Activated T-helper 17 cell treated with anti-CD3 and anti-CD28 coated beads, Interleukin-2, amount 50 U/mL, for 72 hours (primary cell): Measurements from ENCODE around the gene ATP1A4. TPM values are rescaled to one million over a fixed set of nuclear protein-coding genes. Genes with fewer than 3 reads are reported as not detected.

Experiments
- ATAC-seq: fragments of 150-1000 bp; cut with Tn5 transposase; replicated peaks from 2 replicates; pipeline ENCODE4 v1.10.0; 2021; ENCODE audit warnings: mild to moderate bottlenecking, moderate library complexity
- H3K27ac Mint-ChIP-seq: one replicate; pipeline ENCODE4 v1.8.0; 2022; ENCODE audit warnings: mixed read lengths
- H3K27me3 Mint-ChIP-seq: one replicate; pipeline ENCODE4 v1.8.0; 2022; ENCODE audit warnings: mixed read lengths
- H3K36me3 Mint-ChIP-seq: one replicate; pipeline ENCODE4 v1.8.0; 2022; ENCODE audit warnings: low read depth, mild to moderate bottlenecking, mixed read lengths
- H3K4me1 Mint-ChIP-seq: one replicate; pipeline ENCODE4 v1.8.0; 2022; ENCODE audit warnings: mixed read lengths
- H3K4me3 Mint-ChIP-seq: one replicate; pipeline ENCODE4 v1.8.0; 2022; ENCODE audit warnings: mild to moderate bottlenecking, mixed read lengths
- H3K9me3 Mint-ChIP-seq: one replicate; pipeline ENCODE4 v1.8.0; 2022; ENCODE audit warnings: mixed read lengths
- total RNA-seq, 2 donors: library from RNA; stranded (reverse); gene quantifications; one replicate each; pipeline ENCODE4 v1.2.3, GENCODE V29; 2022

Gene ATP1A4
- total RNA-seq, 2 donors from 2014 or later = 0.48 TPM; not detected in 1

DNA sequence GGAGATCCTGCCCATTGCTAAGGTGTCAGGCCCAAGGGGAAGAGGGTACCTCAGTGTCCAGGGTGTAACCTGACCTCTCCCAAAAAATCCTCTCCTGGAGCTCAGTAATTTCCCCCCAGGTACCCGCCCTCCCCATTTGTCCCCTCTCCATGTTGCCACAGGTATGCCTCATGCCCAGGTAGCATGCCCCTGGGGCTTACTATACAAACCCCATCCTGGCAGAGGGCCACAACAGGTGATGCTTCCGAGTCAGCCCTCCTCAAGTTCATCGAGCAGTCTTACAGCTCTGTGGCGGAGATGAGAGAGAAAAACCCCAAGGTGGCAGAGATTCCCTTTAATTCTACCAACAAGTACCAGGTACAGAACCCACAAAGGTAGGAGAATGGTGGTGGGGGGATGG lies 15.7 kb downstream of the ATP1A4 start:
- no peak for ATAC-seq
- Mint-ChIP-seq H3K4me1 (peaks cover 9% of the 10 kb centered on the region), H3K4me3 (no peak overlapping the region), H3K36me3 (no peaks in the 10 kb centered on the region), H3K9me3 (no peaks in the 10 kb centered on the region), H3K27me3 (peaks cover 32% of the 10 kb centered on the region), H3K27ac (no peak overlapping the region)

DNA sequence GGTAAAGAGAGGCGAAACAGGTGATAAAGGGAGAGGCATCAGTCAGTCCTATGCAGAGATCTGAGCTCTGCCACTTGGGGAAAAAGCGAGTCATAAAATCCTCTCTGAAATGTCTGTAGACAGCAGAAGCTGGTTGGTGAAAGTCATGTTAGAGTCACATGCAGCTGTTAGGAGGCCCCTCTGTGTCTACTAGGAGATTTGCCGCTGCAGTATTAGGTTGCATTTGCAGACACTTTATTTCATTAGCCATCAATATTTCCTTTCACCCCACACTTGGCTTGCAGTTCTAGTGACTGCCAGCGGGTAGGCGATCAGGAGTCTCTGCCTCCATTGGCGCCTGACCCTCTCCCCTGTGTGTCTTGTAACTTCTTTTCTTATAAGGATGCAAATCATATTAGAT lies 16.2 kb downstream of the ATP1A4 start:
- H3K36me3 Mint-ChIP-seq = no peaks in the 10 kb centered on the region
- H3K9me3 Mint-ChIP-seq = no peaks in the 10 kb centered on the region
- peak; percentile 55 for ATAC-seq
- no peak overlapping the region for H3K4me3 Mint-ChIP-seq
- peaks cover 9% of the 10 kb centered on the region for H3K4me1 Mint-ChIP-seq
- H3K27ac Mint-ChIP-seq = no peak overlapping the region
- peaks cover 35% of the 10 kb centered on the region for H3K27me3 Mint-ChIP-seq

DNA sequence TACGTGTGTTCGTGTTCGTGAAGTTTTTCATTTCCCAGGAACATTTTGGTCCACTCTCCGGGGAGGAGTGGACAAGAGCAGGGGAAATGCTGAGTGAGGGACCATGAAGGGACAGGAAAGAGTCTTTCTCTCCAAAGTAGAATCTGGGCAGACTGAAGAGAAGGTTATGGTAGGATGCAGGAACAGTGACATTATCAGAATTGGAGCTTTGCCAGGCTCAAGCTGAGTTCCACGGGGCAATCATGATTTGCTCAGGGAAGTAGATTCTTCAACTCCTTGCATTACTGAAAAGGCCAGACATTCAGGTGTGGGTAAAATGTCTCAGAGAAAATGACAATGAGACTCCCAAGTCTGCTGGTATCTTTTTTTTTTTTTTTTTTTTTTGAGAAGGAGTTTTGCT lies 16.6 kb downstream of the ATP1A4 start:
- no peaks in the 10 kb centered on the region for H3K36me3 Mint-ChIP-seq
- H3K27ac Mint-ChIP-seq = no peak overlapping the region
- H3K4me1 Mint-ChIP-seq = peaks cover 9% of the 10 kb centered on the region
- no peak for ATAC-seq
- H3K27me3 Mint-ChIP-seq = peaks cover 35% of the 10 kb centered on the region
- no peak overlapping the region for H3K4me3 Mint-ChIP-seq
- no peaks in the 10 kb centered on the region for H3K9me3 Mint-ChIP-seq

DNA sequence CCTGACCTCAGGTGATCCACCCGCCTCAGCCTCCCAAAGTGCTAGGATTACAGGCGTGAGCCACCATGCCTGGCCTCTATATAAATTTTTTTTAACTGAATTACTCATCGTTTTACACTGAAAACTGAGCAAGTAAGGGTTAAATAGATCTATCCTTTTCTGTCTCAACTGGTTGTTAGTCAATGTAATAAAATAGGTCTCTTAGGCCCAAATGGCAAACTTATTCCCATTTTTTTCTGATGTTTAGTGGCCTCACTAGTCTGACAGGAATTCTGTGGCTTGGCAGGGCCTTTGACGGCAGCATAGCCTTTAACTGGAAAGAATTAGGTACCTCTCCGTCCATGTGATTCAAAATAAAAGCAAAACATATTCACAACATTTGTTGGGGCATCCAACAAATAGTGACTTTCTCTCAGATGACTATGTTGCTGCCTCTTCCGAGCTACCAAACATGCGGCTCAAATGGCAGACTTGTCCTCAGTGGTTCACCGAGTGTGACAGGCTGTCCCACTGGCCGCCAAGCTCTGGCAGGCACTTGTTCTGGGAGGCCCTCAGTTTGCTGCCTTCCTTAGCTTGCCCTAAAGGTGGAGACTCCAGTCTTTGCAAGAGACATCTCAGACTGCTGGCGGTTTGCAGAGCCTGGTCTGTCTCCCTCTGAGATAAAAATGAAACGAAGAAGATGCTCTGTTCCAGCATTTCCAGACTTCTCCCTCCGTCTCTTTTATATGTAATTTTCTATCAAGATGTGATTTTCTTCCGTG lies 17.4 kb downstream of the ATP1A4 start:
- Mint-ChIP-seq H3K9me3 (no peaks in the 10 kb centered on the region), H3K4me3 (no peak overlapping the region), H3K36me3 (no peaks in the 10 kb centered on the region), H3K27me3 (peaks cover 36% of the 10 kb centered on the region), H3K27ac (no peak overlapping the region), H3K4me1 (peaks cover 9% of the 10 kb centered on the region)
- no peak for ATAC-seq

DNA sequence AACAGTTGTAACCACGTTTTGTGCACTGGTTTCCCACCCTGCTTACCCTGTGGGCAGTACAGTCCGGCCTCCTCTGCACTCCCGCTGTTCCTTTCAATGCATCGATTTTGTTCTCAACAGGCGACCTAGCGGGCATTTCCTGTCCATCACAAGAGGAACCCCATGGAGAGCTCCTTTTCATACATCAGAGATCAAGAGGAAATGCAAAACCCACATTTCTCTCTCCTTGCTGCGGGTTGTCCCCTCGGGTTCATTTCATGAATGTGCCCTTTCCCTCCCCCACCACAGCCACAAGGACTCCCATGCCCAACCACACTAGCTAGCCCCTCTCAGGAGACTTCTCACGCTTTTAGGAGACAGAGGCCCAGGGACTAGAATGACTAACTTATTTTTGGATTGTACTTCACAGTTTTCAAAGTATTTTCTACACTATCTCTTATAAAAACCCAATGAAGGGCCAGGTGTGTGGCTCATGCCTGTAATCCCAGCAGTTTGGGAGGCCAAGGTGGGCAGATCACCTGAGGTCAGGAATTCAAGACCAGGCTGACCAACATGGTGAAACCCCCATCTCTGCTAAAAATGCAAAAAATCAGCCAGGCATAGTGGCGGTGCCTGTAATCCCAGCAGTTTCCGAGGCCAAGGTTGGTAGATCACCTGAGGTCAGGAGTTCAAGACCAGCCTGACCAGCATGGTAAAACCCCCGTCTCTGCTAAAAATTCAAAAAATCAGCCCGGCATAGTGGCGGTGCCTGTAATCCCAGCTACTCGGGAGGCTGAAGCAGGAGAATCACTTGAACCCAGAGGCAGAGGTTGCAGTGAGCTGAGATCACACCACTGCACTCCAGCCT lies 18.4 kb downstream of the ATP1A4 start:
- Mint-ChIP-seq H3K4me1 (peaks cover 9% of the 10 kb centered on the region), H3K9me3 (no peaks in the 10 kb centered on the region), H3K36me3 (no peaks in the 10 kb centered on the region), H3K4me3 (no peak overlapping the region), H3K27me3 (peaks cover 28% of the 10 kb centered on the region), H3K27ac (no peak overlapping the region)
- ATAC-seq = peak; percentile 72

DNA sequence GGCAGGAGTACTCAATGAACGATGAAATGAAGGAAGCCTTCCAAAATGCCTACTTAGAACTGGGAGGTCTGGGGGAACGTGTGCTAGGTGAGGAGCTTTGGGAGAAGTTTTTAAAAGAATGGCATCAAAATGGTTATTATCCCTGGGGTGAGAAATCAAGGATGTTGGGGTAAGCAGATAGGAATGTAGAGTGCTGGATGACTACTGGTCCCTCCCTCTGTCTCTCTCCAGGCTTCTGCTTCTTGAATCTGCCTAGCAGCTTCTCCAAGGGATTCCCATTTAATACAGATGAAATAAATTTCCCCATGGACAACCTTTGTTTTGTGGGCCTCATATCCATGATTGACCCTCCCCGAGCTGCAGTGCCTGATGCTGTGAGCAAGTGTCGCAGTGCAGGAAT lies 20.0 kb downstream of the ATP1A4 start:
- Mint-ChIP-seq H3K36me3 (no peaks in the 10 kb centered on the region), H3K27me3 (peaks cover 21% of the 10 kb centered on the region), H3K4me3 (no peak overlapping the region), H3K9me3 (no peaks in the 10 kb centered on the region), H3K4me1 (peaks cover 9% of the 10 kb centered on the region), H3K27ac (no peak overlapping the region)
- ATAC-seq = no peak

DNA sequence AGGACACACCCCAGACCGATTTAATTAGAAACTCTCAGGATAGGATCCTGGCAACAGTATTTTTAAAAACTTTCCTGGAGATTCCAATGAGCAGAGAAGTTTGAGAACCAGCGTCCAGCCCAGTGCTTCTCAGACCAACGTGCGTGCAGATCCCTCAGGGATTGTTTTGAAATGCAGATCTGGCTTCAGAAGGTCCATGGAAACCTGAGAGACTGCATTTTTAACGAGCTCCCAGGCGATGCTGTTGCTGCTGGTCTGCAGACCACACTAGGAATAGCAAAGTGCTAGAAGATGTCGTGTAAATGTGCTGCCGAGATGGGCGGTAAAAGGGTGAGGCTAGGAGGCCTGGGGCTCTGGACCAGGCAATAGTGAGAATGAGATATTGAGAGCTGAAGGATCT lies 20.6 kb downstream of the ATP1A4 start:
- Mint-ChIP-seq H3K9me3 (no peaks in the 10 kb centered on the region), H3K4me3 (no peak overlapping the region), H3K4me1 (peaks cover 4% of the 10 kb centered on the region), H3K36me3 (no peaks in the 10 kb centered on the region), H3K27ac (no peak overlapping the region), H3K27me3 (peaks cover 17% of the 10 kb centered on the region)
- no peak for ATAC-seq

DNA sequence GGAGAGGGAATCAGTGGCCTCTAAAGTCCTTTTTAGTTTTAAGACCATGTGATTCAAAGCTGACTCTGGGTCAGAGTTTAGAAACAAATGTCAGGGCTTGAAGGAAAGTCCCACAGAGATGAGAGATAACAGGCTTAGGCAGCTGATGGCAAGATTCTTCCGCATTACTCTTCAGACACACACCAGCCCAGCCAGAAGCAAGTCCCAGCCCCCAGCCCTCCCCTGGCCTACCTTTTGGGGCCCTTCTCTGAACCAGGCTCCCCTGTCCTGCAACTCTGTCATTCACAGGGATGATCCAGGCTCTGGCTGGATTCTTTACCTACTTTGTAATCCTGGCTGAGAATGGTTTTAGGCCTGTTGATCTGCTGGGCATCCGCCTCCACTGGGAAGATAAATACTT lies 25.8 kb downstream of the ATP1A4 start:
- ATAC-seq = no peak
- Mint-ChIP-seq H3K4me3 (no peak overlapping the region), H3K4me1 (no peaks in the 10 kb centered on the region), H3K27me3 (peaks cover 13% of the 10 kb centered on the region), H3K9me3 (no peaks in the 10 kb centered on the region), H3K36me3 (no peaks in the 10 kb centered on the region), H3K27ac (no peak overlapping the region)

DNA sequence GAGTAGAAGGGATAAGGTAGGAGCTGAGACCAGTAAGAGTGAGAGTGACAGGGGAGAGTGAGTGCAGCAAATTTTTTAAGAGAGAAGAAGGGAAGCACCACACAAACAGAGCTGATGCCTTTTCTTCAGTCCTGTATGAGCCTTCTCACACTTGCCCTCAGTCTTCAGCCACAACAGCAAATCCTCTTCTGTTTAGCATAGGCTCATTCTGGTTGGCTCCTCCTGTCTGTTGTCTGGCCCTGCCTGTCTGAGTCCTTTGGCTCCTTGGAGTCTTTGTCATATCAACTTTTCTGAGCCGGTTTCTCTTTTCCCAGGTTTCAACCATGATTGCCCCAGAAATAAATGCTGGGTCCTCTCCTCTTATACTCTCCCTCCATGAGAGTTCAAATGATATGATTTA lies 26.3 kb downstream of the ATP1A4 start:
- Mint-ChIP-seq H3K4me3 (no peak overlapping the region), H3K36me3 (no peaks in the 10 kb centered on the region), H3K9me3 (no peaks in the 10 kb centered on the region), H3K27ac (no peak overlapping the region), H3K27me3 (peaks cover 12% of the 10 kb centered on the region), H3K4me1 (no peaks in the 10 kb centered on the region)
- no peak for ATAC-seq

DNA sequence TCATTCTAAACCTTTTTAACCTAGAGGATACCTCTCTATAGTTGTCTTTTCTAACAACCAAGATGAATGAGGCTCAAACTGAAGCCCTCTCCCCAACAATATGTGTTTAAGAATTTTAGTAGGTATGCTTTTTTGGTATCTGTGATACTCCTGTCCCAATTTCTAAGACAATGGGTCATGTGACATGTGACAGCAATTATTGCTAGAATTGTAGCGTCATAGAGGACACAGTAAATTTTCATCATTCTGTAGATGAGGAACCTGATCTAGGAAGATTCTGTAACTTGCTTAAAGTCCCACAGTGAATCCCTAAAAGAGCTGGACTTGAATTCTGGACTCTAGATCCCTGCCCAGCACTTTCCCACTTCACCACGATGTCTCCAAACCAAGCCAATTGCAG lies 27.3 kb downstream of the ATP1A4 start:
- Mint-ChIP-seq H3K4me1 (no peaks in the 10 kb centered on the region), H3K9me3 (no peaks in the 10 kb centered on the region), H3K27ac (no peak overlapping the region), H3K4me3 (no peak overlapping the region), H3K36me3 (no peaks in the 10 kb centered on the region), H3K27me3 (peaks cover 11% of the 10 kb centered on the region)
- ATAC-seq = no peak

DNA sequence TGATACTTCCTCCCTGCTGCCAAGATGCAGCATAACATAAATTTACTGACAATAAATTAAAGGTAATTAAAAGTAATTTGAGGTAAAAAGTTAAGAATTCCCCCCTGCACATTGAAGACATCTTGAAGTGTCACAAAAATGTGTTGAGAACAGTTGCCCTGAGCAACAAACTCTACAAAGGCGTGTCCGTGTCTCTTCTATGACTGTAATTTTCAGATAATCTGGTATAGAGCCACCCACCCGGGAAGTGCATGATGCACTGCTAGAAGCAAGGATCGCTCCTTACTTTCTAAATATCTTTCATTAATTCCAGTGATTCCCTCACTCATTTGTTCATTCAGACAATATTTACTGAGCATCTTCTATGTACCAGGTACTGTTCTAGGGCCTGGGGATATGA lies 27.9 kb downstream of the ATP1A4 start:
- no peaks in the 10 kb centered on the region for H3K36me3 Mint-ChIP-seq
- H3K27me3 Mint-ChIP-seq = peaks cover 11% of the 10 kb centered on the region
- no peaks in the 10 kb centered on the region for H3K4me1 Mint-ChIP-seq
- H3K27ac Mint-ChIP-seq = no peak overlapping the region
- H3K4me3 Mint-ChIP-seq = no peak overlapping the region
- ATAC-seq = no peak
- no peaks in the 10 kb centered on the region for H3K9me3 Mint-ChIP-seq

DNA sequence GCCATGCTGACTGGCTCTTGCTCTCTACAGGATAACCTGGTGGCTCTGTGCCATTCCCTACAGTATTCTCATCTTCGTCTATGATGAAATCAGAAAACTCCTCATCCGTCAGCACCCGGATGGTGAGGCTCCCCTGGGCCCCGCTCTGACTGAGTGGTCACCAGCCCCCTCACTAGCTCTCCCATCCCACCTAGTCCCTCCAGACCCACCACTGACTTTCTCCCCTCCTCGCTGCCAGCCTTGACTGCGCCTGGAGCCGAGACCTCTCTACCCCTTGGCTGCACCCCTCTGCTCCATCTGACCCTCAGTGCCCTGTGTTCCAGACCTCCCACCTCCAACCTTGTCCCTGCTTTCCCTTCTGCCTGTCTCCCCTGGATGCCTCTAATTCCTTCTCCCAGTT lies 34.8 kb downstream of the ATP1A4 start:
- Mint-ChIP-seq H3K4me1 (no peaks in the 10 kb centered on the region), H3K36me3 (no peaks in the 10 kb centered on the region), H3K27ac (no peak overlapping the region), H3K9me3 (no peaks in the 10 kb centered on the region), H3K4me3 (no peak overlapping the region), H3K27me3 (peaks cover 11% of the 10 kb centered on the region)
- no peak for ATAC-seq

DNA sequence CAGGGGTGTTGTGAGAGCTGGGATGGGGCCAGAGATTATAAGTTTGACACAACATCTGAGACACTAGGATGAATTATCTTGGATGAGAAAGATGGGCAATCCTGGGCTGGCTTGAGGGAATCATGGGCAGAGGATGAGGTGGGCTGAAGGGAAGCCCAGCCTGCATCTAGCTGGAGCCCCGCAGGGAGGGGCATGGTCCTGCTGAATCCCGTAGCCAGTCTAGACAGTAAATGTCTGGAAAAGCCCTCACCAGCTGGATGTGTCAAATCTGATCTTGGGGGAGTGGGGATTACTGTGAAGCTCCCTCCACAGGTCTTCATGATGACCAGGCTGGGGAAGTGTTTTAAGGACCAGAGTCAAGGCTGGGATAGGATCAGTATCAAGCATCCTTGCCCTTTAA lies 35.3 kb downstream of the ATP1A4 start:
- Mint-ChIP-seq H3K4me3 (no peak overlapping the region), H3K27me3 (peaks cover 11% of the 10 kb centered on the region), H3K27ac (no peak overlapping the region), H3K36me3 (no peaks in the 10 kb centered on the region), H3K9me3 (no peaks in the 10 kb centered on the region), H3K4me1 (no peaks in the 10 kb centered on the region)
- no peak for ATAC-seq

DNA sequence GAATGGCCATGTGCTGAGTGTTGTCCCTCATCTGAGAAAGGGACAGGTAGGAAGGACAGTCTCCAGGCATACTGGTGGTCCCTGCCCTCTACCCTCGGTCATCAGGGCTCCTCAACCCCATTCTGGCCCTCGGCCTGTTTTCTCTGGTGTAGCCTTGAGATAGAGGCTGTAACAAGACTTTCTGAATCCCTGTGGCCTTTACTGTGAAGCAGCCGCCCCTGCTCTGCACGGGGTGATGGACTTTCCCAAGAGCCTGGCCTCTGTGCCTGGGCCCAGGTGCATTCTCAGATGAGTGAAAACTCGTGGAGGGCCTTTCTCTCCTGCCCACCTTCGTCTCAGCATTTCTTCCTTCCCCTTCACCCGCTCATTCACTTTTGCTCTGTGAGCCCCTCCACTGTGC lies 36.0 kb downstream of the ATP1A4 start:
- no peaks in the 10 kb centered on the region for H3K4me1 Mint-ChIP-seq
- peaks cover 11% of the 10 kb centered on the region for H3K27me3 Mint-ChIP-seq
- H3K36me3 Mint-ChIP-seq = no peaks in the 10 kb centered on the region
- no peaks in the 10 kb centered on the region for H3K9me3 Mint-ChIP-seq
- H3K4me3 Mint-ChIP-seq = no peak overlapping the region
- ATAC-seq = no peak
- no peak overlapping the region for H3K27ac Mint-ChIP-seq

DNA sequence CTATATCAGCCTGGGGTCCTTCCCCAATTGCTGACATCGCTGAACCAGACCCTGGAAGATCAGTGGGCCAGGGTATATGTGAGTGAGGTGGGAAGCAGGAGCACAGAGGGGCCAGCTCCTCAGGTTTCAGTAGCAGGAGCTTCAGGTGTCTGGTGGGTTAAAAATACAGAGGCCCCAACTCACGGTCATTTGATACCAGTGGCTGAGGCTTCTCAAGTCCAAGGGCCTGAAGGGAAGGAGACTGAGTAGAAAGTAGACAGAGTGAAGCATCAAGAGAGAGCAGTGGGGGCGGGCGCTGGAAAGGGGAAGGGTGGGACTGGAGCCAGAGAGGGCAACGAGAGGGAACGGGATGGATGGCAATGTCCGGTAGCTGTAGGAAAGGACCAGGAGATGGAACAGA lies 36.9 kb downstream of the ATP1A4 start:
- ATAC-seq = no peak
- no peak overlapping the region for H3K4me3 Mint-ChIP-seq
- H3K27me3 Mint-ChIP-seq = peaks cover 8% of the 10 kb centered on the region
- H3K4me1 Mint-ChIP-seq = no peaks in the 10 kb centered on the region
- no peak overlapping the region for H3K27ac Mint-ChIP-seq
- H3K36me3 Mint-ChIP-seq = no peaks in the 10 kb centered on the region
- H3K9me3 Mint-ChIP-seq = no peaks in the 10 kb centered on the region
